Common myeloid progenitor, CD34-positive (primary cell): Measurements from ENCODE around the gene ARHGEF39.

Experiments used
- CTCF ChIA-PET: fragments of 350-600 bp; sonication (Branson Sonifier 250); formaldehyde crosslinking; loops from one replicate; lab custom pipeline; 2021; ENCODE audit warnings: antibody characterized with exemption; lab: Charles Lee
- POLR2A ChIA-PET: fragments of 350-600 bp; sonication (Branson Sonifier 250); formaldehyde crosslinking; loops from one replicate; lab custom pipeline; 2021; ENCODE audit warnings: antibody characterized with exemption; lab: Charles Lee
- DNase-seq, 3 donors: peaks; one replicate each; pipeline versions ENCODE4 v3.0.0 to v3.0.0-alpha.2; 2013
- H3K27ac ChIP-seq, 2 experiments: 1 replicate in 1 of 2; 2 replicates in 1 of 2; pipeline ENCODE4 v1.7.0; 2013; ENCODE audit warnings: inconsistent platforms in 2 of 2, low read length in 2 of 2, mild to moderate bottlenecking in 2 of 2, low read depth in 1 of 2, moderate library complexity in 1 of 2; ENCODE audit not compliant: severe bottlenecking in 2 of 2, insufficient read depth in 1 of 2, poor library complexity in 1 of 2
- H3K27me3 ChIP-seq, 5 experiments: replicated peaks in 2 of 5; 1 replicate in 3 of 5; 2 replicates in 2 of 5; pipeline versions ENCODE4 v1.6.1 to v1.7.0; 2013; ENCODE audit warnings: low read length in 4 of 5, mild to moderate bottlenecking in 2 of 5, moderate library complexity in 2 of 5, inconsistent platforms in 1 of 5; ENCODE audit not compliant: insufficient read depth in 5 of 5, control insufficient read depth in 4 of 5
- H3K36me3 ChIP-seq, 4 experiments: 1 replicate in 2 of 4; 2 replicates in 2 of 4; pipeline versions ENCODE4 v1.6.1 to v1.7.0; 2013; ENCODE audit warnings: low read length in 3 of 4, control low read depth in 1 of 4, mild to moderate bottlenecking in 1 of 4; ENCODE audit not compliant: control insufficient read depth in 4 of 4, insufficient read depth in 4 of 4
- H3K4me1 ChIP-seq, 4 experiments: 1 replicate in 3 of 4; 2 replicates in 1 of 4; pipeline versions ENCODE4 v1.6.1 to v1.7.1; 2013; ENCODE audit warnings: low read length in 3 of 4, mild to moderate bottlenecking in 3 of 4, control low read depth in 1 of 4, inconsistent platforms in 1 of 4, moderate library complexity in 1 of 4; ENCODE audit not compliant: control insufficient read depth in 4 of 4, insufficient read depth in 4 of 4; ENCODE audit errors: control extremely low read depth in 1 of 4
- H3K4me3 ChIP-seq, 7 experiments: 1 replicate in 4 of 7; 2 replicates in 3 of 7; pipeline versions ENCODE4 v1.5.1 to v1.7.0; 2013; ENCODE audit warnings: mild to moderate bottlenecking in 7 of 7, low read length in 6 of 7, moderate library complexity in 6 of 7, inconsistent platforms in 2 of 7, low read depth in 2 of 7, control low read depth in 1 of 7; ENCODE audit not compliant: insufficient read depth in 4 of 7, control insufficient read depth in 1 of 7; ENCODE audit errors: extremely low read depth in 1 of 7
- H3K9me3 ChIP-seq, 5 experiments: 1 replicate in 4 of 5; 2 replicates in 1 of 5; pipeline versions ENCODE4 v1.6.1 to v1.7.1; 2013; ENCODE audit warnings: low read length in 4 of 5, mild to moderate bottlenecking in 2 of 5, inconsistent platforms in 1 of 5, low read depth in 1 of 5, moderate library complexity in 1 of 5; ENCODE audit not compliant: control insufficient read depth in 4 of 5, insufficient read depth in 2 of 5; ENCODE audit errors: control extremely low read depth in 1 of 5
- WGBS: methylation state at CpG from one replicate; pipeline ENCODE4 v1.1.5; 2013; ENCODE audit not compliant: insufficient coverage; 5-methylcytosine and 5-hydroxymethylcytosine counted together

Gene ARHGEF39

GRCh38 chr9:35656348-35656747 lies 8.6 kb downstream of the ARHGEF39 start:
- POLR2A ChIA-PET, result interaction anchor here (2.1 kb wide), 1 partner anchor 9 kb away, joined by 14 read pairs; no protein-coding TSS in a partner anchor
- Histone ChIP-seq H3K9me3 (no peaks in the 10 kb centered on the region), H3K27me3 (no peaks in the 10 kb centered on the region), H3K4me1 (peaks cover 8 to 42% (median 28%) of the 10 kb centered on the region in 4 experiments), H3K27ac (no peak overlapping the region), H3K36me3 (peaks cover 0 to 12% (median 5%) of the 10 kb centered on the region in 4 experiments), H3K4me3 (peak overlapping the region in 1 of 7 experiments; percentile 25)
- DNase-seq, result peak in 1 of 3 donors; percentile 18
- 75% methylated on average over 13 of the region's 17 CpGs for WGBS
- CTCF ChIA-PET, result interaction anchor here (0.7 to 12.8 kb wide), 9 partner anchors 8 to 177 kb away, joined by 3 to 117 read pairs (median 8); partner anchors contain the start of genes ARHGEF39, CD72, CREB3 and TLN1

DNA sequence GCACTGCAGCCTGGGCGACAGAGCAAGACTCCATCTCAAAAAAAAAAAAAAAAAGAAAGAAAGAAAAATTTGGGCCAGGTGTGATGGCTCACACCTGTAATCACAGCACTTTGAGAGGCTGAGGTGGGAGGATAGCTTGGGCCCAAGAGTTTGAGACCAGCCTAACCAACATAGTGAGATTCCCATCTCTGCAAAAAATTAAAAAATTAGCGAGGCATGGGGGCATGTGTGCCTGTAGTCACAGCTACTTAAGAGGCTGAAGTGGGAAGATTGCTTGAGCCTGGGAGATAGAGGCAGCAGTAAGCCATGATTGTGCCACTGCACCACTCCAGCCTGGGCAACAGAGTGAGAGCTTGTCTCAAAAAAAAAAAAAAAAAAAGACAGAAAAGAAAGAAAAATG lies 11.4 kb downstream of the ARHGEF39 start:
- 100% methylated on average over 1 of the region's 2 CpGs for WGBS
- CTCF ChIA-PET, result interaction anchor here (1.1 kb wide), 1 partner anchor 8 kb away, joined by 4 read pairs; no protein-coding TSS in a partner anchor
- no peak overlapping the region for H3K4me3 ChIP-seq
- H3K9me3 ChIP-seq, result no peaks in the 10 kb centered on the region
- POLR2A ChIA-PET, result no interaction called here
- no peaks in the 10 kb centered on the region for H3K36me3 ChIP-seq
- H3K27me3 ChIP-seq, result no peaks in the 10 kb centered on the region
- DNase-seq, result no peak
- H3K27ac ChIP-seq, result no peak overlapping the region
- peaks cover 2 to 45% (median 30%) of the 10 kb centered on the region in 4 experiments for H3K4me1 ChIP-seq

GRCh38 chr9:35652829-35653209 lies 12.2 kb downstream of the ARHGEF39 start:
- H3K4me3 ChIP-seq, result no peak overlapping the region
- H3K27me3 ChIP-seq, result no peaks in the 10 kb centered on the region
- 97% methylated on average over 7 of the region's 8 CpGs for WGBS
- H3K9me3 ChIP-seq, result no peaks in the 10 kb centered on the region
- H3K36me3 ChIP-seq, result no peaks in the 10 kb centered on the region
- no peak for DNase-seq
- ChIA-PET CTCF (no interaction called here), POLR2A (interaction anchor here (0.6 kb wide), 1 partner anchor 751 kb away, joined by 3 read pairs; no protein-coding TSS in a partner anchor)
- H3K4me1 ChIP-seq, result peaks cover 2 to 51% (median 31%) of the 10 kb centered on the region in 4 experiments
- H3K27ac ChIP-seq, result no peak overlapping the region

GRCh38 chr9:35651956-35652828 lies 12.8 kb downstream of the ARHGEF39 start:
- CTCF ChIA-PET, result no interaction called here
- peaks cover 2 to 51% (median 31%) of the 10 kb centered on the region in 4 experiments for H3K4me1 ChIP-seq

DNA sequence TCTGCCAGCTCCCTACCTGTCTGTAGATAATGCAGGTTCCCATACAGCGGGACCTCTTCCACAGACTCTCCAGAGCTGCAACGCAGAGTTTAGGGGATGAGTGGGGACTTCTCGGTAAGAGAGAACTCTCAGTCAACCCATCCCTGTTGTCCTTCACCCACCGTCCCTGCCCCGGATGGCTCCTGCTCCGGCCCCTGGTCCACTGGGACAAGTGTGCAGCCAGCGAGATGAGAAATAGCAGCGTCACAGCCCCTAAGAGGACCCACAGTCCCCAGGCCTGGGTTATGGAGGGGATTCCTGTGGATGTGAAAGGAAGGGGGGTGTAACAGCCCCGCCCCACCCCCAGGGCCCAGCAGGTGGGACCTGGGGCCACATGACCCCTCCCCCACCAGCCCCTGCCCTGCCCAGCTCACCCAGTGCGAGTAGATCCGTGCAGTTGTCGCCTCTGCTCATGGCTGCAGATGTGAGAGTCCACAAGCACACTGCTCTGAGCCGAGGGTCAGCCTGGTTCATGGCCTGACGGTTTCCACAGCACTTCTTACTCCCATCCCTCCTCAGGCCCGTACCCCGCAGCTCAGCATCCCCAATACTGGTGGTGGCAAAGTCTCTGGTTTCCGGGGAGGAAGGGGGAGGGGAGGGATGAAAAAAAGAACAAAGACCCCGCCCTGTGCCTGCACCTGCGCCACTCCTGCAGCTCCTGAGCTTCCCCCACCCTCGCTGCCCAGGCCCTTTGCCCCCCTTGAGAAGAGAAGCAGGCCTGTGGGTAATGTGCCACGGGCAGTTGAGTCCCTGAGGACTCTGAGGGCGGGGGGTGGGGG lies 14.4 kb downstream of the ARHGEF39 start, which contains the start of gene SIT1:
Gene SIT1, minus strand, starts transcription at position 591 of the 818 bp plus-strand sequence. Its CDS starts 78 bp downstream, at position 513.
- peaks cover 0 to 55% (median 32%) of the 10 kb centered on the region in 4 experiments for H3K4me1 ChIP-seq
- WGBS, result 85% methylated on average over 9 of the region's 22 CpGs
- H3K27ac ChIP-seq, result peak within 1 kb of the TSS in 1 of 2 experiments; percentile 32
- ChIA-PET POLR2A (no interaction called here), CTCF (interaction anchor here (1.1 to 8.5 kb wide), 4 partner anchors 10 to 45 kb away, joined by 4 to 117 read pairs (median 50); partner anchors contain the start of genes ARHGEF39, CCDC107 and RMRP)
- DNase-seq, result no peak
- no peaks in the 10 kb centered on the region for H3K36me3 ChIP-seq
- H3K4me3 ChIP-seq, result peak within 1 kb of the TSS in 1 of 7 experiments; percentile 19
- no peaks in the 10 kb centered on the region for H3K9me3 ChIP-seq
- H3K27me3 ChIP-seq, result no peaks in the 10 kb centered on the region

More at GRCh38 chr9:35651956-35652828, 12.8 kb downstream of the ARHGEF39 start:
- Histone ChIP-seq H3K4me3 (no peak overlapping the region), H3K27me3 (no peaks in the 10 kb centered on the region), H3K27ac (no peak overlapping the region), H3K9me3 (no peaks in the 10 kb centered on the region), H3K36me3 (no peaks in the 10 kb centered on the region)
- 98% methylated on average over 4 of the region's 7 CpGs for WGBS
- DNase-seq, result no peak
- POLR2A ChIA-PET, result interaction anchor here (0.6 kb wide), 1 partner anchor 751 kb away, joined by 3 read pairs; no protein-coding TSS in a partner anchor

- CTCF ChIA-PET, result interaction anchor here (1.1 to 8.5 kb wide), 4 partner anchors 11 to 46 kb away, joined by 4 to 117 read pairs (median 50); partner anchors contain the start of genes ARHGEF39, CCDC107 and RMRP
- WGBS, result 86% methylated on average over 23 of the region's 26 CpGs
- Histone ChIP-seq H3K27me3 (no peaks in the 10 kb centered on the region), H3K4me3 (peak overlapping the region in 1 of 7 experiments; percentile 19), H3K4me1 (peaks cover 0 to 56% (median 34%) of the 10 kb centered on the region in 4 experiments), H3K27ac (peak overlapping the region in 1 of 2 experiments; percentile 32), H3K36me3 (no peaks in the 10 kb centered on the region), H3K9me3 (no peaks in the 10 kb centered on the region)
- POLR2A ChIA-PET, result interaction anchor here (0.9 kb wide), 1 partner anchor 25 kb away, joined by 3 read pairs; no protein-coding TSS in a partner anchor
- peak in 2 of 3 donors; percentile 22 to 25 for DNase-seq
These were observed 15.3 kb downstream of the ARHGEF39 start for GRCh38 chr9:35649431-35650340.
